ENCODE data around the gene HNRNPUL1.

- no peak for TF ChIP-seq PAX5 (IDR thresholded peaks at IDR 0.05; ENCODE audit: insufficient read depth, low read length, severe bottlenecking)
- TF ChIP-seq TAF1 (IDR thresholded peaks at IDR 0.05; ENCODE audit: low read depth, low read length), result no peak
- no peak for TF ChIP-seq POLR2A (IDR thresholded peaks at IDR 0.05; ENCODE audit: low read depth, low read length)
Measured at GRCh38 chr19:41222240-41222639, 41.9 kb upstream of the HNRNPUL1 start.

Measured in GM12891 (cell line).